ENCODE data around the gene TRIM16.

DNA sequence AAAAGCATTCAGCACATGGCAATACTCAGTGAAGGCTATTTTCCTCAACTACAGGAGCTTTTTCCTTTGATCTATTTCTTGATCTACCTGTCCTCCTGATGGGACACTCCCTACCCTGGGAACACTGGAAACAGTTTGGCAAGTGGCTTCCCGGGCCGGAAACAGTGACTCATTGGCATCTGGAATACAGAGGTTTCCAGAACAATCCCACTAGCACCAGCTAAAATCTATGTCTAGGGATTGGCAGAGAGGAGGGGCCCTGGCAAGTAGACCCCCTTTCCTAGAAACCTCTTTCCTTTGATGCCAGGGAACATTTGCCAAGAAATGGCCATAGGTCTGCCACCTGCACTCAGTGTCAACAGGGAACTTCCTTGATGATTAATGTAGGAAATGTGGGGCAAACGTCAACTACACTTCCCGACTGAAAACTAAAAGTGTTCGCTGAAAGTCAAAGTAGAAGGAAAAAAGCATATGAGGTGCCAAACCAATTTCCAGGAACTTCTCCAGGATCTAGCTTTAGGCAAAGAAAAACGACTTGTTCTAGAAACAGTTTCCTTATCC lies 34.2 kb downstream of the TRIM16 start:
- TF ChIP-seq, protein P1, sequence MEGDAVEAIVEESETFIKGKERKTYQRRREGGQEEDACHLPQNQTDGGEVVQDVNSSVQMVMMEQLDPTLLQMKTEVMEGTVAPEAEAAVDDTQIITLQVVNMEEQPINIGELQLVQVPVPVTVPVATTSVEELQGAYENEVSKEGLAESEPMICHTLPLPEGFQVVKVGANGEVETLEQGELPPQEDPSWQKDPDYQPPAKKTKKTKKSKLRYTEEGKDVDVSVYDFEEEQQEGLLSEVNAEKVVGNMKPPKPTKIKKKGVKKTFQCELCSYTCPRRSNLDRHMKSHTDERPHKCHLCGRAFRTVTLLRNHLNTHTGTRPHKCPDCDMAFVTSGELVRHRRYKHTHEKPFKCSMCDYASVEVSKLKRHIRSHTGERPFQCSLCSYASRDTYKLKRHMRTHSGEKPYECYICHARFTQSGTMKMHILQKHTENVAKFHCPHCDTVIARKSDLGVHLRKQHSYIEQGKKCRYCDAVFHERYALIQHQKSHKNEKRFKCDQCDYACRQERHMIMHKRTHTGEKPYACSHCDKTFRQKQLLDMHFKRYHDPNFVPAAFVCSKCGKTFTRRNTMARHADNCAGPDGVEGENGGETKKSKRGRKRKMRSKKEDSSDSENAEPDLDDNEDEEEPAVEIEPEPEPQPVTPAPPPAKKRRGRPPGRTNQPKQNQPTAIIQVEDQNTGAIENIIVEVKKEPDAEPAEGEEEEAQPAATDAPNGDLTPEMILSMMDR (IDR thresholded peaks at IDR 0.05; ENCODE audit: low read length), result no peak
- TF ChIP-seq EZH2 (IDR thresholded peaks at IDR 0.05; ENCODE audit: borderline replicate concordance, low read length), result no peak

Measured in OCI-LY1 (cell line).